Stimulated activated CD4-positive, alpha-beta T cell treated with anti-CD3 and anti-CD28 coated beads, Interleukin-4, amount 100 ng/mL, for 24 hours (primary cell): ENCODE measurements around the gene IGFALS.
"Not testable (repeated sequence)": the region's sequence is repeated elsewhere in the genome, so short reads cannot be mapped to it uniquely, and the experiment has no call there.

ENCODE experiments used
- DNase-seq: peaks from one replicate; pipeline ENCODE4 v3.0.0-alpha.2; 2020

The IGFALS gene

DNA sequence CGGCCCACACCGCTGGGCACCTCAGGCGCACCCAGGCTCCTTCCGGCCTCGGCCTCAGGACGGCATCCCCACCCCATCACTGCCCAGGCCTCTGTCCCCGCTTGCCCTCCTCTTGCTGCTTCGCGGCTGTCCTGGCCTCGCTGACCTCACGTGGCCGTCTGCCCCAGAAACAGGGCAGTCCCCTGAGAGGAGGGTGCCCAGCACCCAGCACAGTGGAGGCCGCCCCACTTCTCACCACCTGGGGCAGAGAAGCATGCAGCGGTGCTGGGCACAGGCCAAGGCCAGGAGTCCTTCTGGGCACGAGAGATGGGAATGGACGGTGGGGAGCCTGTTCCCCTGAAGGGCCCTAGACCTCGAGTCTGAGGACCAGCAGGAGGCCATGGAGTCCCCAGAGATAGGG is 24.2 kb upstream of the IGFALS start:
- no peak for DNase-seq

DNA sequence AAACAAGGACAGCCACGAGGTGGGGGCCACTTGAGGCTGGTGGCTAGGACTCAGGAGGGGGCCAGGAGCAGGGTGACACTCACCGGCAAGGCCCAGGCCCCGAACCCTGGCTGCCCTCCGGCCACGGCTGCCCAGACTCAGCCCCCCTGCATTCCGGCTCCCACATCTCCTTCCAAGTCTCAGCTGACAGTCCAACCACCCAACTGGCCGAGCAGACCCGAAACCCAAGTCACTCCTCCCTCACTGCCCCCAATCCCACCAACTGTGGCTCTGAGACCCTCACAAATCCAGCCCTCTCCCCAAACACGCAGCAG is 23.7 kb upstream of the IGFALS start:
- DNase-seq: no peak

GRCh38 chr16:1816396-1817275 is 23.1 kb upstream of the IGFALS start:
- no peak for DNase-seq

GRCh38 chr16:1815461-1815860 is 22.0 kb upstream of the IGFALS start:
- DNase-seq: no peak

GRCh38 chr16:1812732-1813163 is 19.2 kb upstream of the IGFALS start:
- DNase-seq: peak; percentile 48

GRCh38 chr16:1810536-1810935 is 17.0 kb upstream of the IGFALS start:
- no peak for DNase-seq

GRCh38 chr16:1810106-1810505 is 16.6 kb upstream of the IGFALS start:
- no peak for DNase-seq

- DNase-seq: no peak
These were observed 15.8 kb upstream of the IGFALS start for GRCh38 chr16:1809281-1809801.

DNA sequence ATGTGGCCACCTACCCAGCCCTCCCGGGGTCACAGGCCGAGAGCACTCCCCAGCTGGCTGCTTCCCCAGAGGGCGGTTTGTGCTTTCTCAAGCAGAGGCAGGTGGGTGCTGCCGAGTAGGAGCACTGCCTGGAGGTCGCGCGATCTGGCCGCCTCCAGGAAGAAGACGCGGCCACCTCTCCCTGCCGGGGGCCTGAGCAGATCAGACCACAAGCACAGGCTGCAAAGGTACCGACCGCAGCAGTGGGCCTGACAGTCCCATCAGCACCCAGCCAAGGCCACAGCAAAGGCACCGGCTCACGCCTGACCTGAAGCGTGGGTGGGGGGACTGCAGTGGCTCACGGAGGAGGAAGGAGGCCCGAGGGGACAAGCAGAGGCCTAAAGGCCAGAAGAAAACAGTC is 15.2 kb upstream of the IGFALS start:
- DNase-seq: no peak

GRCh38 chr16:1807626-1808025 is 14.1 kb upstream of the IGFALS start:
- DNase-seq: no peak

GRCh38 chr16:1800701-1801100 is 7.2 kb upstream of the IGFALS start:
- DNase-seq: no peak

DNA sequence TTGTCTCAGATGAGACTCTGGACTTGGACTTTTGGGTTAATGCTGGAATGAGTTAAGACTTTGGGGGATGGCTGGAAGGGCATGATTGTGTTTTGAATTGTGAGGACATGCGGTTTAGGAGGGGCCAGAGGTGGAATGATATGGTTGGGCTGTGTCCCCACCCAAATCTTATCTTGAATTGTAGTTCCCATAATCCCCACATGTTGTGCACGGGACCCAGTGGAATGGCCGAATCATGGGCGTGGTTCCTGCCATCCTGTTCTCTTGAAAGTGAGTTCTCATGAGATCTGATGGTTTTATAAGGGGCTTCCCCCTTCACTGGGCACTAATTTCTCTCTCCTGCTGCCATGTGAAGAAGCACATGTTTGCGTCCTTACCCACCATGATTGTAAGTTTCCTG is 5.8 kb upstream of the IGFALS start:
- DNase-seq: not testable (repeated sequence)

DNA sequence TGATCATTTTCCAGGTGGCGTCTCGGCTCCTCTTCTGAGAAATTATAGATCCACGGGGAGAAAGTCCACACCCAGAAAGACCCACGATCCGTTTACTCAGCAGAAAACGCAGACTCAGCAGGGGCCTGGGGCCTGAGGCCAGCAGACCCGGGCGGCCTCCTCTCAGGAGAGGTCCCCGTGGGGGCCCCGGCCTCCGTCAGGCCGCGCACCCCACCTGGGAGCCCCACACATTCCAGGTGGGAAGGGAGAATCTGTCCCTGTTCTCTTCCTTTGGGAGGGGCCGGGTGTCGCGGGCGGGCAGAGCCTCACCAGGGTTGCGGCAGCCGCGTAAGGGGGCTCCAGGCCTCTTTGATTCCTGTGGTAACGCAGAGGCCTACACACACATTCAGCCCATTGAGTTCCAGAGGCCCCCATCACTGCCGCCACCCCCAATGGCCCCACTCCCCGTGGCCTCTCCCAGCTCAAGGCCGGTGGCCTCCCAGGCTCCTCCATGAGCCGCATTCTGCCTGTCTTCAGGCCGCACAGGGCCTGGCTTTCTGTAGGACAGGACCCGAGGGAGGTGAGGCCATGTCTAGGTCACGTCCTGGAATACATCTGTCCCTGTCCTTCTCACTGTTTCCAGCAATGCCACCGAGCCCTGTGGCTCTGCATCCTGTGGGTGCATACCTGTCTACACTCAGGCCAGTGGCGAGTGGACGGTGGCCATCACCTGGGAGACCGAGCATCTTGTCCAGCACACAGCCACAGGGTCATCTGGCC is 1.6 kb upstream of the IGFALS start:
- no peak for DNase-seq

DNA sequence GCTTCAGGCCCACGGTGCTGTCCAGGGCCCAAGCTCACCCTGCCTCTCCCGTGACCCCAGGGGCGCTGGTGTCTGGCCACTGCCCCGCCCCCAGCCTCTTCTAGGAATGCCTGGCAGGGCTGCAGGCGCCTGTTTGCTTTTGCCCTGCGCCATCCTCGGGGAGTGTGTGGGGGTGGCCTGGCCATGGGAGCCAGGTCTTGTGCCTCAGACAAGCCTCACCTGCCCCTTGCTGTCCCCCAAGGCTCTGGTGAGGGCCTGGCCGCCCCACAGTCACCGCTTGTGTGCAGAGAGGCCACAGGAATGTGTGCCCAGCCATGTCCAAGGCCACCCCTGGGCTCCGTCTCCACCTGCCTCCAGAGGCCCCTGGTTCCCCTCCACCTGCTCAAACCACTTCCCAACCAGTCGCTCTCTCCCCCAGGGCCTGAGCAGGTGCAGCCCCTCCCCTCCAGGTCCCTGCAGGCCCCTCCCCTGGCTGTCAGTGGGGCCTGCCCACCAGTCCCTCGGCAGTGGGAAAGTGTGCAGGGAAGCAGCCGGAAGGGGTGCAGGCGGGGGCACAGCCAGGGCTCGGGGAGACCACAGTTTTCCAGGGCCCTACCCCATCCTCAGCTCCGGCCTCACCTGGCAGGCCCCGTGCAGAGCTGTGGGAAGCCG is 841 bp upstream of the IGFALS start:
- DNase-seq: no peak

GRCh38 chr16:1792836-1793577 is 498 bp downstream of the IGFALS start:
- no peak for DNase-seq

GRCh38 chr16:1791943-1792812 is 1.3 kb downstream of the IGFALS start:
- DNase-seq: no peak

DNA sequence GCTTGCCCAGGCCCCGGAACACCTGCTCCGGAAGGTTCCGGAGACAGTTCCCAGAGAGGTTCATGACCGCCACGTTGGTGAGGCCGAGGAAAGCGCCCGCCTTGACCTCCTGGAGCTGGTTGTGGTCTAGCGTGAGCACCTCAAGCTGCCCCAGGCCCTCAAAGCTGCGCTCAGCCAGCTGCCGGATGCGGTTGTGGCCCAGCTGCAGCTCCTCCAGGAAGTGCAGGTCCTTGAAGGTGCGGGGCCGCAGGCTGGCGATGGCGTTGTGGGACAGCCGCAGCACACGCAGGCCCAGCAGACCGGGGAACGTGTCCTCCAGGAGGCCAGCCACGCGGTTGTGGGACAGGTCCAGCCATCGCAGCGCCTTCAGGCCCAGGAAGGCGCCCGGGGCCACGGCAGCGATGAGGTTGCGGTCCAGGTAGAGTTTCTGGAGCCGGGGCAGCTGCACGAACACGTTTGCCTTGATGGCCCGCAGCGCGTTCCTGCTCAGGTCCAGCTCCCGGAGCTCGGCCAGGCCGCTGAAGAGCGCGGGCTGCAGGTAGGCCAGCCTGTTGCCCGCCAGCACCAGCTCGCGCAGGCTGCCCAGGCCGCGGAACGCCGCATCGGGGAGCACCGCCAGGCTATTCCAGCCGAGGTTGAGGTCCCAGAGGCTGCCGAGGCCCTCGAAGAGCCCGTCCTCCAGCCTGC is 2.1 kb downstream of the IGFALS start:
- DNase-seq: no peak

DNA sequence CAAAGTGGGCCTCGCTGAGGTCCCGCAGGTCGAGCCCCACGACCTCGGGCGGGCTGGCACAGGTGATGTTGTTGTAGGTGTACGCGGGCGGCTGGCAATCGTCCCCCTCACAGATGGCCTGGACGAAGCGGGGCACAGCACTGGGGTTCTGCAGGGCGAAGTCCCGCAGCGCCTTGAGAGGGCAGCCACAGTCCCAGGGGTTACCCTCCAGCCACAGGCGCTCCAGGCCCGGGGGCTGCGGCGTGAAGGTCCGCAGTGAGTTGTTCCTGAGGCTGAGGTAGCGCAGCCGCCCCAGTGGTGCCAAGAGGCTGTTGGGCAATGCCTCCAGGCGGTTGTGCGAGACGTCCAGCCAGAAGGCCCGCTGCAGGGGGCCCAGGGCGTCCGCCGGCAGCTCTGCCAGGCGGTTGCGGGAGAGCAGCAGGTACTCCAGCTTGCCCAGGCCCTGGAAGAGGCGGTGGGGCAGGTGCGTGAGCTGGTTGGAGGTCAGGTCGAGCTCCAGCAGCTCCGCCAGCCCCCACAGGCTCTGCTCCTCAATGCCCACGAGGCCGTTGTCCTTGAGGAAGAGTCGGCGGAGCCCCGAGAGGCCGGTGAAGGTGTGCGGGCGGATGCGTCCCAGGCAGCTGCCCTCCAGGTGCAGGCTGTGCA is 2.8 kb downstream of the IGFALS start:
- no peak for DNase-seq

- DNase-seq: no peak
These were observed 3.3 kb downstream of the IGFALS start for GRCh38 chr16:1790261-1790610.

DNA sequence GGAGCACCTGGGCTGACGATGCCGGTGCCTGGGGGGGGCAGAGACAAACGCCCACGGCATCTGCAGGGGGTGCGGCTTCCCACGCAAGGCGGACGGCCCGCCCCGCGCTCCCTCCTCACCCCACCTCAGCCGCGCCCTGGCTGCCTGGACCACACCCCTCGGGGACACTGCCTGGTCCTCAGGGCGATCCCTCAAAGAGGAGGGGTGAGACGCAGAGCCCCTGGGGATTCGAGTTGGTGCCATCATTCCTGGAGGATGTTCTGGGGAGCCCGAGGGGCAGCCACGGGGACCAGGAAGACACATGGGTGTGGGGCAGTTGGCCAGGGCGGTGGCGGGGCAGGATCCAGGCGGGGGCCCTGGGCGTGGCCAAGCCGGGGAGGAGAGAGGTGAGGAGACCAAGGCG is 3.9 kb downstream of the IGFALS start:
- DNase-seq: no peak

- DNase-seq: no peak
These were observed 4.8 kb downstream of the IGFALS start for GRCh38 chr16:1788708-1789100.
